GM12874 (cell line): ENCODE measurements around the gene DLX1.

ENCODE experiments used
- TF ChIP-seq, protein P1 (sequence below): IDR thresholded peaks from 2 replicates; pipeline ENCODE4 v1.5.1; 2011; ENCODE audit warnings: low read depth, mild to moderate bottlenecking, control low read depth, low read length, moderate library complexity; ENCODE audit not compliant: insufficient read depth

Gene DLX1

DNA sequence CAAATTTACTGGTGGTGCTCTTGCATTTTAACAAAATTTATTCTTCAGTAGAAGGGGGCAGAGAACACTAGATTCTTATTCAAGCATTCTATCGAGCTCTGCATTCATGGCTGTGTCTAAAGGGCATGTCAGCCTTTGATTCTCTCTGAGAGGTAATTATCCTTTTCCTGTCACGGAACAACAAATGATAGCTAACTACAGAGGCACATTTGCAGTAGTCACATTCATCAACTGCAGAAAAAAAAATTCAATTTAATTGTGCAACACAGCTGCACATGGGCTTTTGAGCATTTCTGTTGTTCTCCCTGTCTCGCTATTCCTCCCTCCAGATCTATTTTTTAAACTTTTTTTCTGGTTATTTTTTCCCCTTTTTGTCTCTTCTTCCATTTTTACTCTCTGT, 13.0 kb upstream of the DLX1 start:
- TF ChIP-seq, protein P1, sequence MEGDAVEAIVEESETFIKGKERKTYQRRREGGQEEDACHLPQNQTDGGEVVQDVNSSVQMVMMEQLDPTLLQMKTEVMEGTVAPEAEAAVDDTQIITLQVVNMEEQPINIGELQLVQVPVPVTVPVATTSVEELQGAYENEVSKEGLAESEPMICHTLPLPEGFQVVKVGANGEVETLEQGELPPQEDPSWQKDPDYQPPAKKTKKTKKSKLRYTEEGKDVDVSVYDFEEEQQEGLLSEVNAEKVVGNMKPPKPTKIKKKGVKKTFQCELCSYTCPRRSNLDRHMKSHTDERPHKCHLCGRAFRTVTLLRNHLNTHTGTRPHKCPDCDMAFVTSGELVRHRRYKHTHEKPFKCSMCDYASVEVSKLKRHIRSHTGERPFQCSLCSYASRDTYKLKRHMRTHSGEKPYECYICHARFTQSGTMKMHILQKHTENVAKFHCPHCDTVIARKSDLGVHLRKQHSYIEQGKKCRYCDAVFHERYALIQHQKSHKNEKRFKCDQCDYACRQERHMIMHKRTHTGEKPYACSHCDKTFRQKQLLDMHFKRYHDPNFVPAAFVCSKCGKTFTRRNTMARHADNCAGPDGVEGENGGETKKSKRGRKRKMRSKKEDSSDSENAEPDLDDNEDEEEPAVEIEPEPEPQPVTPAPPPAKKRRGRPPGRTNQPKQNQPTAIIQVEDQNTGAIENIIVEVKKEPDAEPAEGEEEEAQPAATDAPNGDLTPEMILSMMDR = no peak

DNA sequence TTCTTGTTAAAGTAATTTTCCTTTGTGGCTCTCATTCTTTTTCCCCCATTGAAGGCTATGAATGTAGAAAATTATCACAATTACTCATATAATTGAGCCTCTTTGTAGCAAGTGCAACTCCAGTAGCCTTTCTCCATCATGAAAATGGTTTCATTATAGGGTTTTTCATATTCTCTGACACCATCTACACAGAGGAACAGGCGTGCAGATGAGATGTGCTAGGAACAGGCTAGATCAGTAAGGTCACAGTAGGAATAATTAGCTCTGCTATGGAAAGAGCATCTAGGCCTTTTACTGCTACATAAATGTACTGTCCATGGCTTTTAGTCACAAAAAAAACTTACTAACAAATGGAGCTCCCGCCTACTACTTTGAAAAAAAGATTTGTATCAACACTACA, 12.6 kb upstream of the DLX1 start:
- TF ChIP-seq, protein P1 = no peak

DNA sequence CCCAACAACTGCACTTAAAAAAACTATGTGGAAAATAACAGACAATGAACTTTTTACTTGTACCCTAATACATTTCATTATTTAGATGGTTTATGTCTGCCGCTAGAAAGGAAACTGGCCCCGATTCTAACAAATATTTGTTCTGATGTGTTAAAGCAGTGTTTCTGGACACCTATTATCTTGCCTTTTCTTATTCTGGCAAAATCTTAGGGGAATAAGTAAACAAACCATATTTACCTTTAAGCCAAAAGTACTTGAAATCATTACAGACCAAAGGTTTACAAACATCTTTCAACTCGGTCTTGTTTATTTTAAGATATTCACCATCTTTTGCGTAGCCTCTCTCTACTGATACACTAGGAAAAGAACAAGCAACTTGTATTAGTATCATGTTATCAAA, 11.8 kb upstream of the DLX1 start:
- TF ChIP-seq, protein P1 = no peak

DNA sequence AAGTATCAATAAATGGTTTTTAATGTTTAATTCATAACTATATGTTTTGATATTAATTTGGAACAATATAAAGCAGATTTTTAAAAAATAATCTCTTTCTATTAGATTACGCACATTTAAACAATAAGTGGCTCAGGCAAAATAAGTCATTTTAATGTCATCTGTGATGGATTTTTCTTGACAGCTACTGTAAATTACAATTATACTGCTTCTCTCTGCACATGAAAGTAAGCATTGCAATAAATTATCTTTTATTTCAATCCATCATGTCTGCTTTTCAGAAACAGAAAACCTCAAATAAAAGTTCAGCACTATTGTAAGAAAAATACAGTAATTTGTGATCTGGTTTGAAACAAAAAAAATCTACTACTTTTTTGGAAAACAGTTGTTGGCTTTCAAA, 11.1 kb upstream of the DLX1 start:
- TF ChIP-seq, protein P1 = no peak

DNA sequence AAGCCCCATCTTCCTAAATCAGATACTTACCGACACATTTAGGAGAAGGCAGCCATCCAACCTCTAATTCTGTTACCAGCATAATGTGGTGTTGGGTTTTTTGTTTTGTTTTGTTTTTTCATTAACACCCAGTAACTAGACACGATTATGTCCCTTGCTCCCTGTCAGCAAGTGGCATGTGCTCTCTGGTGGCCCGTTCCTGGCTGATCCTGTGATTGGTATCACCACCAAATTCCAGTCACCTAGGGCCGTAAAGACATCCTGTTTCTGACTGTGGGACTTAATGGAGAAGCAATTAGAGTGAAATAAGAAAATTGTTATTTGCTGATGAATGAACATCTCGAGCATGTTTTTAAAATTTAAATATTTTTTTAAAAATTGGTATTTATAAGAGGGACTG, 5.9 kb upstream of the DLX1 start:
- TF ChIP-seq, protein P1 = no peak

DNA sequence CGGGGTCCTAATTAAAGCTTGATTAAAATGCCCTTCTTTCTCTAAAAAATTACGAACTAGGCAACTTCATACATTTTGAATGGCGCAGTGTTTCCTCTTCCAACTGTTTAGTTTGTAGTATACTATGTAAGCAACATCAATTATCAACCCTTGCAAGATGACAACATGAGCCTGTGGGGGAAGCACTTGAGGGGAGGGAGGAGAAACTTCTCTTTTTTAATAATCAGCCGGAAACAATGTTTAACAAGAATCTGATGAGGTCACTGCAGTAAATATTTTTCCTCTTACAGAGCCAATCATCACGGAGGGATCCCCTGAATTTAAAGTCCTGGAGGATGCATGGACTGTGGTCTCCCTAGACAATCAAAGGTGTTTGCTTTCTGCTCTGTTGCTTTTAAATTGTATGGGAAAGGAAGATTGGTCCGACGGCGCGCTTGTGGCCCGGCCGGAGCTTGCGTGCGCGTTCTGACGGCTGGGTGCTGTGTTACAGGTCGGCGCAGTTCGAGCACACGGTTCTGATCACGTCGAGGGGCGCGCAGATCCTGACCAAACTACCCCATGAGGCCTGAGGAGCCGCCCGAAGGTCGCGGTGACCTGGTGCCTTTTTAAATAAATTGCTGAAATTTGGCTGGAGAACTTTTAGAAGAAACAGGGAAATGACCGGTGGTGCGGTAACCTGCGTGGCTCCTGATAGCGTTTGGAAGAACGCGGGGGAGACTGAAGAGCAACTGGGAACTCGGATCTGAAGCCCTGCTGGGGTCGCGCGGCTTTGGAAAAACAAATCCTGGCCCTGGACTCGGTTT, 5.3 kb upstream of the DLX1 start:
- TF ChIP-seq, protein P1 = no peak

DNA sequence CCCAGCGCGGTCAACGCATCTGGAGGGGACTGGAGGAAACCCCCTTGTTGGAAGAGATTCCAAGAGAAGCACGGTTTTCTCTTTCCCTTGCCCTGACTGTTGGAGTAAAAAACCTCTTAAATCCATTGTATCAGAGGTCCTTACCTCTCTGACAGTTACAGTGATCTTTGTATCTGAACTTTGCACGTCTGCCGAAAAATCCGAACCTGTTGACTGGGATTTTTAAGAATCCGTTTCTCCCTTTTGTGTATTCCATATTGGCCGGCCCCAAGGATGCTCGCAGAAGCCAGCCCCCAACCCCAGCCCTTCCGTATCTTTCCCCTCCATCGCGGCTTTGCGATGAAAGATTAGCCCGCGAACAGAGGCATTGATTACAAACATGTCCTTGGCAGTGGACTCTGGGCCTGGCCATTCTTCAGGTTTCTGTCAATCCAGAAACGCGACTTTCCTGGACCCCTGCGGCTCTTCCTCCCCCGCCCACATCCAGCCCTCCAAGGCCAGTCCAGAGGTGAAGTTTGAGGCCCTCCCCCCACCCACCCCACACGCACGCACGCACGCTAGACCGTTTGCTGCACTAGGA, 4.6 kb upstream of the DLX1 start:
- TF ChIP-seq, protein P1 = no peak
